CD4-positive, alpha-beta T cell (primary cell): ENCODE measurements around the gene CD247. TPM values are rescaled to one million over a fixed set of nuclear protein-coding genes. Genes with fewer than 3 reads are reported as not detected.

Experiments used
- ATAC-seq: fragments of 200-7000 bp; cut with Tn5 transposase; one replicate; pipeline ENCODE4 v1.10.0; 2022; ENCODE audit warnings: mild to moderate bottlenecking; ENCODE audit not compliant: poor library complexity
- CTCF ChIA-PET: fragments of 350-600 bp; sonication (Branson Sonifier 250); formaldehyde crosslinking; loops from one replicate; lab custom pipeline; 2021; ENCODE audit warnings: antibody characterized with exemption, inconsistent platforms; lab: Charles Lee
- POLR2A ChIA-PET: fragments of 350-600 bp; sonication (Branson Sonifier 250); formaldehyde crosslinking; loops from one replicate; lab custom pipeline; 2021; ENCODE audit warnings: antibody characterized with exemption, inconsistent platforms; lab: Charles Lee
- DNase-seq, 14 experiments: peaks; one replicate each; pipeline ENCODE4 v3.0.0-alpha.2; 2013 to 2020; ENCODE audit warnings: mixed read lengths in 2 of 14
- H3K27ac ChIP-seq, 2 donors: one replicate each; pipeline versions ENCODE4 v1.5.1 to v1.7.0; 2013; ENCODE audit warnings: low read length in 2 of 2, low read depth in 1 of 2, mild to moderate bottlenecking in 1 of 2
- H3K27me3 ChIP-seq, 2 experiments: 1 replicate in 1 of 2; 2 replicates in 1 of 2; pipeline versions ENCODE4 v1.6.1 to v1.7.0; 2013; ENCODE audit warnings: low read length in 2 of 2, control low read depth in 1 of 2, mild to moderate bottlenecking in 1 of 2, moderate library complexity in 1 of 2; ENCODE audit not compliant: insufficient read depth in 2 of 2, control insufficient read depth in 1 of 2
- H3K36me3 ChIP-seq: one replicate; pipeline ENCODE4 v1.6.1; 2013; ENCODE audit warnings: low read length, control low read depth; ENCODE audit not compliant: insufficient read depth
- H3K4me1 ChIP-seq: one replicate; pipeline ENCODE4 v1.6.1; 2013; ENCODE audit warnings: low read length, control low read depth; ENCODE audit not compliant: insufficient read depth
- H3K4me3 ChIP-seq: one replicate; pipeline ENCODE4 v1.5.1; 2013; ENCODE audit warnings: mild to moderate bottlenecking, low read length, moderate library complexity
- H3K9me3 ChIP-seq, 2 experiments: 1 replicate in 1 of 2; 2 replicates in 1 of 2; pipeline versions ENCODE4 v1.6.1 to v1.7.0; 2013; ENCODE audit warnings: low read length in 2 of 2, mild to moderate bottlenecking in 2 of 2, control low read depth in 1 of 2, moderate library complexity in 1 of 2; ENCODE audit not compliant: control insufficient read depth in 1 of 2, insufficient read depth in 1 of 2
- H3K27ac Mint-ChIP-seq: one replicate; pipeline ENCODE4 v1.8.0; 2020; ENCODE audit warnings: mixed read lengths
- H3K27me3 Mint-ChIP-seq: one replicate; pipeline ENCODE4 v1.8.0; 2021; ENCODE audit warnings: mixed read lengths
- H3K36me3 Mint-ChIP-seq: one replicate; pipeline ENCODE4 v1.8.0; 2021; ENCODE audit warnings: low read depth, mixed read lengths
- H3K4me1 Mint-ChIP-seq: one replicate; pipeline ENCODE4 v1.8.0; 2021; ENCODE audit warnings: low read depth, mixed read lengths
- H3K4me3 Mint-ChIP-seq: one replicate; pipeline ENCODE4 v1.8.0; 2020; ENCODE audit warnings: mild to moderate bottlenecking, mixed read lengths
- H3K9me3 Mint-ChIP-seq: one replicate; pipeline ENCODE4 v1.8.0; 2020; ENCODE audit warnings: mixed read lengths
- intact Hi-C, 2 experiments: fragments of 100-400 bp; cut with DNase I in 1 of 2; cut with micrococcal nuclease in 1 of 2; formaldehyde crosslinking; loops; one replicate each; pipeline versions ENCODE4 v1.15.1 to v1.9.0; 2023 to 2025; cut with DNase I, micrococcal nuclease
- total RNA-seq, 174 experiments: library from RNA in 2 of 174; stranded (reverse) in 2 of 174; gene quantifications; one replicate each; pipeline ENCODE4 v1.2.3 and lab custom pipeline; 2021 to 2026
- TF ChIP-seq, protein P1 (sequence below): fragments of 200-600 bp; IDR thresholded peaks from one replicate; pipeline ENCODE4 v1.8.0; 2022; ENCODE audit warnings: antibody characterized with exemption, mild to moderate bottlenecking

The CD247 gene
- total RNA-seq, 2 experiments from 2014 or later, result 355 to 378 TPM

DNA sequence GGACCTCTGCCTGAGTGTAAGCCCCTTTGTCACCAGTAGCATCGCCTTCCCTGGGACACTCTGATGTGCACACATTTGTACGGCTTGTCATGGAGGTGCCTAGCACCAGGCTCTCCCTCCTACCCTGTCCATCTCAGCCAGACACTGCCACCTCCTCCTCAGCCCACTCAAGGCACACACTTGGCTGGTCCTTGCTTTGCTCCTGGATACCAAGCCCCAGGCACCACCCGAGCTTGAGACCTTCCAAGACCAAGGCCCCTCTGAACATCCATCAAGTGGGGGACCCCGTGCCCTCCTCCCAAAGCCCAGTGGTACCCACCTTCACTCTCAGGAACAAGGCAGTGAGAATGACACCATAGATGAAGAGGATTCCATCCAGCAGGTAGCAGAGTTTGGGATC, 78.0 kb downstream of the CD247 start:
- Mint-ChIP-seq H3K9me3 (no peaks in the 10 kb centered on the region), H3K27me3 (no peaks in the 10 kb centered on the region), H3K4me1 (peaks cover 87% of the 10 kb centered on the region), H3K36me3 (peaks cover 96% of the 10 kb centered on the region), H3K27ac (peak overlapping the region; percentile 100), H3K4me3 (peak overlapping the region; percentile 68)
- H3K4me3 ChIP-seq, result no peak overlapping the region
- intact Hi-C loops, result loop anchor here (5.0 to 10.0 kb wide), 4 partner anchors 38 to 376 kb away; partner anchors contain the start of gene POU2F1 (in 1 of the 2)
- H3K27ac ChIP-seq, result peak overlapping the region; percentile 33 to 63
- peaks cover 82% of the 10 kb centered on the region for H3K36me3 ChIP-seq
- no peaks in the 10 kb centered on the region for H3K27me3 ChIP-seq
- no peak for ATAC-seq
- H3K4me1 ChIP-seq, result peaks cover 85% of the 10 kb centered on the region
- ChIA-PET CTCF (interaction anchor here (1.4 kb wide), 1 partner anchor 94 kb away, joined by 7 read pairs; no protein-coding TSS in a partner anchor), POLR2A (interaction anchor here (1.2 to 8.0 kb wide), 3 partner anchors 26 to 220 kb away, joined by 4 to 91 read pairs (median 12); partner anchors contain the start of genes CD247 and POU2F1)
- H3K9me3 ChIP-seq, result no peaks in the 10 kb centered on the region
- TF ChIP-seq, protein P1, sequence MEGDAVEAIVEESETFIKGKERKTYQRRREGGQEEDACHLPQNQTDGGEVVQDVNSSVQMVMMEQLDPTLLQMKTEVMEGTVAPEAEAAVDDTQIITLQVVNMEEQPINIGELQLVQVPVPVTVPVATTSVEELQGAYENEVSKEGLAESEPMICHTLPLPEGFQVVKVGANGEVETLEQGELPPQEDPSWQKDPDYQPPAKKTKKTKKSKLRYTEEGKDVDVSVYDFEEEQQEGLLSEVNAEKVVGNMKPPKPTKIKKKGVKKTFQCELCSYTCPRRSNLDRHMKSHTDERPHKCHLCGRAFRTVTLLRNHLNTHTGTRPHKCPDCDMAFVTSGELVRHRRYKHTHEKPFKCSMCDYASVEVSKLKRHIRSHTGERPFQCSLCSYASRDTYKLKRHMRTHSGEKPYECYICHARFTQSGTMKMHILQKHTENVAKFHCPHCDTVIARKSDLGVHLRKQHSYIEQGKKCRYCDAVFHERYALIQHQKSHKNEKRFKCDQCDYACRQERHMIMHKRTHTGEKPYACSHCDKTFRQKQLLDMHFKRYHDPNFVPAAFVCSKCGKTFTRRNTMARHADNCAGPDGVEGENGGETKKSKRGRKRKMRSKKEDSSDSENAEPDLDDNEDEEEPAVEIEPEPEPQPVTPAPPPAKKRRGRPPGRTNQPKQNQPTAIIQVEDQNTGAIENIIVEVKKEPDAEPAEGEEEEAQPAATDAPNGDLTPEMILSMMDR, result no peak
- DNase-seq, result no peak

DNA sequence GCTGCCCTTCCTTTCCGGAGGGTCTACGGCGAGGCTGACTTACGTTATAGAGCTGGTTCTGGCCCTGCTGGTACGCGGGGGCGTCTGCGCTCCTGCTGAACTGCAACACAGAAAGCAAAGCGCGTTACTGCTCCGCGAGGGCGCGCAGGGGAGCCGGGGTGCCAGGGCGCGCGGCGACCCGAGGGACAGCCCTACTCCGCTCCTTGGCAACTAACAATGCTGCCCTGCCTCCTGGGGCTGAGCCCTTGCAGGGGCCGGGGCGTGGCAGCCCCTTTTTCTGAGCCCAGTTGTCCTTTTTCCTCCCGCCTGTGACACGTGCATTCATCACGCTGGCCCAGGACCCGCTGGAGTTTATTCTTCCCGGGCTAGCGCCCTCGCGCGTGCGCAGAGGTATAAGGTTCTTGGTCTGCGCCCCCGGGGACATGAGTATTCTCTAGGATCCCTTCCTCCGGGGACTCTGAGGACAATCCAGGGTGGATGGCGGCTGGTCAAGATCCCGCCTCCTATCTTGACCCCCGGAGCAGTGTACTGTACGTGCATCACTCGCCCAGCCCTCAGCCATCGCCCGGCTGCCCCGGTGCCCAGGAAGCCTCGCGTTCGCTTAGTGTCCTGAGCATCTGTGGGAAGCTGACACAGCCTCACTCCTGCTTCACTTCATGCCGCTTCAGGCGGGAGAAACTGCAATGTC, 78.9 kb downstream of the CD247 start:
- CTCF ChIA-PET, result interaction anchor here (1.2 to 2.2 kb wide), 3 partner anchors 75 to 172 kb away, joined by 3 to 14 read pairs (median 6); no protein-coding TSS in a partner anchor
- peaks cover 93% of the 10 kb centered on the region for H3K36me3 Mint-ChIP-seq
- Histone ChIP-seq H3K4me1 (peaks cover 84% of the 10 kb centered on the region), H3K9me3 (no peaks in the 10 kb centered on the region), H3K36me3 (peaks cover 86% of the 10 kb centered on the region), H3K4me3 (no peak overlapping the region), H3K27me3 (no peaks in the 10 kb centered on the region), H3K27ac (peak overlapping the region; percentile 55 to 63)
- peak overlapping the region; percentile 100 for H3K27ac Mint-ChIP-seq
- H3K4me3 Mint-ChIP-seq, result peak overlapping the region; percentile 68
- ATAC-seq, result peak; percentile 27
- H3K9me3 Mint-ChIP-seq, result no peaks in the 10 kb centered on the region
- H3K27me3 Mint-ChIP-seq, result no peaks in the 10 kb centered on the region
- DNase-seq, result peak in 2 of 14 experiments; percentile 42 to 48
- intact Hi-C loops, result no loop called here
- H3K4me1 Mint-ChIP-seq, result peaks cover 86% of the 10 kb centered on the region
- TF ChIP-seq, protein P1, result no peak
- POLR2A ChIA-PET, result interaction anchor here (1.1 to 8.0 kb wide), 8 partner anchors 8 to 219 kb away, joined by 3 to 91 read pairs (median 10); partner anchors contain the start of genes CD247, CREG1 and POU2F1

DNA sequence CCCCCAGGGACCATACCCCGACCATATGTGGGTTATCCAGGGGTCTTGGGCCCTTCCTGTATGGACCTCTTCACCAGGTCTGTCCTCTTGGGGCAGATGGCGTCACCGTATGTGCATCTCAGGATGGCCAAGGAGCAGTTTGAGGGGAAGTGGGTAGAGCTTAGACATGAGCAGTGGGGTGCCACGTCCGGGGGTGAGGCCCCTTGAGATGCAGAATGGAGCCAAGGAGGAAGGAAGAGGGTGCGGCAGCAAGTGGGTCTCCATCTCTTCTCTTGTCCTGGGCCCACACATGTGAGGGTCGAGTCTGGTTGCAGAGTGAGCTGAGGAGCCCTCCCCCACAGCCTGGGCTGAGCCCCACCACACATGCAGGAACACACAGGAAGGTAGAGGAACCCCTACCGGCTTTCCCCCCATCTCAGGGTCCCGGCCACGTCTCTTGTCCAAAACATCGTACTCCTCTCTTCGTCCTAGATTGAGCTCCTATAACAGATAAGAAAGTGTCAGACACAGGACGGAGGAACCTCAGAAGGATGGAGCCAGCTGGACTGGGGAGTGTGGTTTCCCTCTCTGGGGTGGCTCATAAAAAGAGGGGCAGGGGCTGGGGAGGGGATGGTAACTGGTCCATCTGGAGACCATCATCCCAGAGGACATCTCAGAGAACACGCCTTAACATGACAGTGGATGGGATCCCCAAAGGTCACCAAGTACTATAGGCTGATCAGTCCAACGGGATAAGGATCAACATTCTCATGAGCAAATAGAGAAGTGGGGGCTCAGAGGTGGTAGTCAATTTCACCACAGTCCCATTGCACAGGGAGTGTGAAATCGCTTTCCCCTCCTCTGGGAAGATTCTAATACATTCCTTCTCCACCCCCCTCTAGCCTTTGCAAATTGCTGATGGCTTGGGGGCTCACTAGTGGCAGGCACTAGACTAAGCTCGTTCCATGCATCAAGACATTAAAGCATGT, 79.9 kb downstream of the CD247 start:
- no peaks in the 10 kb centered on the region for H3K27me3 ChIP-seq
- peak overlapping the region; percentile 55 to 63 for H3K27ac ChIP-seq
- DNase-seq (peak in 4 of 14 experiments; percentile 35 to 75 (median 48)), ATAC-seq (no peak)
- Mint-ChIP-seq H3K27ac (peak overlapping the region; percentile 100), H3K4me3 (peak overlapping the region; percentile 60), H3K36me3 (peaks cover 93% of the 10 kb centered on the region), H3K4me1 (peaks cover 89% of the 10 kb centered on the region), H3K9me3 (no peaks in the 10 kb centered on the region), H3K27me3 (no peaks in the 10 kb centered on the region)
- no peaks in the 10 kb centered on the region for H3K9me3 ChIP-seq
- POLR2A ChIA-PET, result interaction anchor here (0.8 to 8.0 kb wide), 12 partner anchors 9 to 218 kb away, joined by 3 to 91 read pairs (median 7); partner anchors contain the start of genes CD247, CREG1 and POU2F1
- CTCF ChIA-PET, result interaction anchor here (1.2 to 2.2 kb wide), 6 partner anchors 9 to 171 kb away, joined by 3 to 14 read pairs (median 6); partner anchors contain the start of gene CD247
- no peak overlapping the region for H3K4me3 ChIP-seq
- H3K36me3 ChIP-seq, result peaks cover 86% of the 10 kb centered on the region
- TF ChIP-seq, protein P1, result no peak
- H3K4me1 ChIP-seq, result peaks cover 85% of the 10 kb centered on the region
- intact Hi-C loops, result no loop called here
